ENCODE data around the gene EIF3M. TPM values are rescaled to one million over a fixed set of nuclear protein-coding genes. Genes with fewer than 3 reads are reported as not detected.

Gene EIF3M
- total RNA-seq (100 to 1,000 TPM; 139 to 223 TPM), polyA plus RNA-seq (100 to 1,000 TPM; 115 to 145 TPM)

- WGBS, result under 1% methylated on average over 70 of the region's 70 CpGs
- Histone ChIP-seq H3K27me3 (ENCODE audit: control insufficient read depth in 4 of 4, insufficient read depth in 4 of 4, low read length in 3 of 4) (no peaks in the 10 kb centered on the region), H3K36me3 (ENCODE audit: control insufficient read depth in 4 of 4, insufficient read depth in 3 of 4, low read depth in 1 of 4, low read length in 3 of 4) (peaks cover 0 to 4% (median 2%) of the 10 kb centered on the region in 4 donors), H3K4me1 (ENCODE audit: control insufficient read depth in 4 of 4, insufficient read depth in 4 of 4, low read length in 3 of 4) (peaks cover 0 to 16% (median 15%) of the 10 kb centered on the region in 4 donors), H3K9me3 (ENCODE audit: control insufficient read depth in 4 of 4, low read length in 3 of 4) (no peaks in the 10 kb centered on the region), H3K9ac (ENCODE audit: low read depth in 1 of 2, low read length in 2 of 2) (peak within 1 kb of the TSS; percentile 48 to 58), H3K4me3 (ENCODE audit: low read depth in 1 of 3, low read length in 3 of 3) (peak within 1 kb of the TSS; percentile 69 to 98 (median 91)), H3K27ac (ENCODE audit: low read depth in 1 of 2, low read length in 2 of 2) (peak within 1 kb of the TSS; percentile 51 to 64)
- TF ChIP-seq HNF4G (IDR thresholded peaks at IDR 0.05) (no peak), TAF1 (conservative IDR thresholded peaks at IDR 0.05) (peak; percentile 17), REST (IDR thresholded peaks at IDR 0.05) (no peak), FOXA2 (IDR thresholded peaks at IDR 0.05) (no peak), GABPA (IDR thresholded peaks at IDR 0.05 in 1 of 2, conservative IDR thresholded peaks at IDR 0.05 in 1 of 2) (peak; percentile 92 to 98), EGR1 (IDR thresholded peaks at IDR 0.05; ENCODE audit: low read depth in 2 of 2) (no peak), JUND (IDR thresholded peaks at IDR 0.05) (no peak), CTCF (IDR thresholded peaks at IDR 0.05; ENCODE audit: low read depth, low read length, missing input control) (no peak), RXRA (IDR thresholded peaks at IDR 0.05) (no peak), SP1 (IDR thresholded peaks at IDR 0.05) (peak; percentile 75), NR2F2 (IDR thresholded peaks at IDR 0.05) (no peak), ATF3 (IDR thresholded peaks at IDR 0.05) (no peak), MAX (IDR thresholded peaks at IDR 0.05) (peak; percentile 58), RAD21 (IDR thresholded peaks at IDR 0.05) (no peak), ZBTB33 (IDR thresholded peaks at IDR 0.05) (peak; percentile 64), YY1 (IDR thresholded peaks at IDR 0.05) (peak; percentile 63), HNF4A (conservative IDR thresholded peaks at IDR 0.05) (no peak), FOXA1 (IDR thresholded peaks at IDR 0.05) (no peak)
- DNase-seq (ENCODE audit: low spot score), result peak; percentile 94
Observed at GRCh38 chr11:32583459-32584271, at the start of gene EIF3M. EIF3M (plus strand) TSS chr11:32583831; CDS start chr11:32583888, 57 bp downstream.

Data from liver (tissue), 9 donors.